Measurements from ENCODE around the gene KMT2B. TPM values are rescaled to one million over a fixed set of nuclear protein-coding genes. Genes with fewer than 3 reads are reported as not detected.

KMT2B gene
- total RNA-seq, 4 donors from 2014 or later, result 5.0 to 60.8 (median 16.8) TPM

GRCh38 chr19:35712567-35713505 lies 5.0 kb upstream of the KMT2B start:
- no peaks in the 10 kb centered on the region for H3K27me3 ChIP-seq
- H3K4me3 ChIP-seq, result no peak overlapping the region
- H3K4me1 ChIP-seq, result peaks cover 8 to 11% of the 10 kb centered on the region in 2 donors
- DNase-seq, result no peak
- TF ChIP-seq CTCF (IDR thresholded peaks at IDR 0.05) (no peak), POLR2A (IDR thresholded peaks at IDR 0.05) (no peak)
- H3K9me3 ChIP-seq, result no peaks in the 10 kb centered on the region
- no peak overlapping the region for H3K27ac ChIP-seq
- intact Hi-C loops (cut with DNase I; ENCODE audit: low total_unique reads), result loop anchor here (10.0 kb wide), 1 partner anchor 168 kb away; the partner anchor contains the start of gene TMEM147
- H3K36me3 ChIP-seq, result no peaks in the 10 kb centered on the region

GRCh38 chr19:35713506-35713850 lies 4.3 kb upstream of the KMT2B start:
- H3K4me1 ChIP-seq, result peaks cover 8 to 11% of the 10 kb centered on the region in 2 donors
- no peak for DNase-seq
- no peak overlapping the region for H3K4me3 ChIP-seq
- TF ChIP-seq CTCF (IDR thresholded peaks at IDR 0.05) (no peak), POLR2A (IDR thresholded peaks at IDR 0.05) (no peak)
- no peaks in the 10 kb centered on the region for H3K27me3 ChIP-seq
- H3K9me3 ChIP-seq, result no peaks in the 10 kb centered on the region
- no peaks in the 10 kb centered on the region for H3K36me3 ChIP-seq
- no peak overlapping the region for H3K27ac ChIP-seq
- intact Hi-C loops (cut with DNase I; ENCODE audit: low total_unique reads), result loop anchor here (10.0 kb wide), 1 partner anchor 169 kb away; the partner anchor contains the start of gene TMEM147

- no peak overlapping the region for H3K27ac ChIP-seq
- H3K9me3 ChIP-seq, result no peaks in the 10 kb centered on the region
- peaks cover 8 to 11% of the 10 kb centered on the region in 2 donors for H3K4me1 ChIP-seq
- H3K36me3 ChIP-seq, result no peaks in the 10 kb centered on the region
- no peak for TF ChIP-seq POLR2A (IDR thresholded peaks at IDR 0.05)
- no peak for TF ChIP-seq CTCF (IDR thresholded peaks at IDR 0.05)
- intact Hi-C loops (cut with DNase I; ENCODE audit: low total_unique reads), result loop anchor here (10.0 kb wide), 1 partner anchor 169 kb away; the partner anchor contains the start of gene TMEM147
- no peak for DNase-seq
- H3K4me3 ChIP-seq, result no peak overlapping the region
- no peaks in the 10 kb centered on the region for H3K27me3 ChIP-seq
Measured at GRCh38 chr19:35713904-35714495, 3.8 kb upstream of the KMT2B start.

GRCh38 chr19:35714601-35715354 lies 3.0 kb upstream of the KMT2B start:
- Histone ChIP-seq H3K4me1 (peaks cover 8 to 11% of the 10 kb centered on the region in 2 donors), H3K36me3 (no peaks in the 10 kb centered on the region), H3K4me3 (no peak overlapping the region), H3K27me3 (no peaks in the 10 kb centered on the region), H3K9me3 (no peaks in the 10 kb centered on the region), H3K27ac (no peak overlapping the region)
- intact Hi-C loops (cut with DNase I; ENCODE audit: low total_unique reads), result loop anchor here (10.0 kb wide), 1 partner anchor 170 kb away; the partner anchor contains the start of gene TMEM147
- TF ChIP-seq POLR2A (IDR thresholded peaks at IDR 0.05), result no peak
- TF ChIP-seq CTCF (IDR thresholded peaks at IDR 0.05), result no peak
- DNase-seq, result no peak

Measured in uterus (tissue), 4 donors.